ENCODE data around the gene COPS2. TPM values are rescaled to one million over a fixed set of nuclear protein-coding genes. Genes with fewer than 3 reads are reported as not detected.

Gene COPS2
- total and polyA plus RNA-seq, 12 donors: 29.7 to 240 (median 76.6) TPM

GRCh38 chr15:49152552-49153312, 2.7 kb downstream of the COPS2 start:
- H3K27me3 ChIP-seq: no peaks in the 10 kb centered on the region
- WGBS, 4 donors: 87 to 95% (median 91%) methylated on average over 9 of the region's 9 CpGs
- DNase-seq: no peak
- no peak overlapping the region for H3K27ac ChIP-seq
- intact Hi-C loops (cut with DNase I): no loop called here
- peaks cover 6 to 51% of the 10 kb centered on the region in 2 donors for H3K4me1 ChIP-seq (replicated peaks in 1 of 2)
- H3K4me3 ChIP-seq: no peak overlapping the region
- H3K9me3 ChIP-seq (replicated peaks in 1 of 3): no peaks in the 10 kb centered on the region
- no peaks in the 10 kb centered on the region for H3K36me3 ChIP-seq (replicated peaks in 1 of 2)
- no peak for TF ChIP-seq POLR2A (IDR thresholded peaks at IDR 0.05)
- no peak for TF ChIP-seq CTCF (IDR thresholded peaks at IDR 0.05)

- Histone ChIP-seq H3K4me1 (replicated peaks in 1 of 2) (peaks cover 6 to 56% of the 10 kb centered on the region in 2 donors), H3K9me3 (replicated peaks in 1 of 3) (no peaks in the 10 kb centered on the region), H3K27me3 (no peaks in the 10 kb centered on the region), H3K36me3 (replicated peaks in 1 of 2) (no peaks in the 10 kb centered on the region), H3K4me3 (no peak overlapping the region), H3K27ac (no peak overlapping the region)
- TF ChIP-seq CTCF (IDR thresholded peaks at IDR 0.05) (no peak), POLR2A (IDR thresholded peaks at IDR 0.05) (no peak)
- WGBS, 4 donors: 76 to 83% (median 80%) methylated on average over 3 of the region's 3 CpGs
- intact Hi-C loops (cut with DNase I): no loop called here
- DNase-seq: no peak
These were observed 3.6 kb downstream of the COPS2 start for GRCh38 chr15:49151831-49152230.

- no peak overlapping the region for H3K27ac ChIP-seq
These were observed 6.7 kb downstream of the COPS2 start for GRCh38 chr15:49148727-49149126.

GRCh38 chr15:49148298-49148697, 7.1 kb downstream of the COPS2 start:
- WGBS, 4 donors: 68 to 79% (median 76%) methylated on average over 1 of the region's 1 CpG
- TF ChIP-seq CTCF (IDR thresholded peaks at IDR 0.05) (no peak), POLR2A (IDR thresholded peaks at IDR 0.05) (no peak)

More at GRCh38 chr15:49148727-49149126, 6.7 kb downstream of the COPS2 start:
- H3K4me3 ChIP-seq: no peak overlapping the region
- intact Hi-C loops (cut with DNase I): loop anchor here (5.0 to 10.0 kb wide), 3 partner anchors 124 to 284 kb away; no protein-coding TSS in a partner anchor
- peaks cover 0 to 11% of the 10 kb centered on the region in 2 donors for H3K36me3 ChIP-seq (replicated peaks in 1 of 2)
- WGBS, 4 donors: 60 to 71% (median 66%) methylated on average over 1 of the region's 1 CpG
- TF ChIP-seq POLR2A (IDR thresholded peaks at IDR 0.05): no peak
- no peak for TF ChIP-seq CTCF (IDR thresholded peaks at IDR 0.05)
- DNase-seq: no peak
- H3K27me3 ChIP-seq: no peaks in the 10 kb centered on the region
- peaks cover 0 to 64% of the 10 kb centered on the region in 2 donors for H3K4me1 ChIP-seq (replicated peaks in 1 of 2)
- H3K9me3 ChIP-seq (replicated peaks in 1 of 3): no peaks in the 10 kb centered on the region

More at GRCh38 chr15:49148298-49148697, 7.1 kb downstream of the COPS2 start:
- intact Hi-C loops (cut with DNase I): loop anchor here (5.0 to 10.0 kb wide), 3 partner anchors 123 to 283 kb away; no protein-coding TSS in a partner anchor
- no peaks in the 10 kb centered on the region for H3K27me3 ChIP-seq
- H3K36me3 ChIP-seq (replicated peaks in 1 of 2): peaks cover 0 to 15% of the 10 kb centered on the region in 2 donors
- H3K27ac ChIP-seq: no peak overlapping the region
- H3K9me3 ChIP-seq (replicated peaks in 1 of 3): no peaks in the 10 kb centered on the region
- DNase-seq: no peak
- H3K4me3 ChIP-seq: no peak overlapping the region
- peaks cover 0 to 59% of the 10 kb centered on the region in 2 donors for H3K4me1 ChIP-seq (replicated peaks in 1 of 2)
